Parathyroid adenoma (tissue), 2 donors: Measurements from ENCODE around the gene AUTS2.

Experiments used
- H2AFZ ChIP-seq: fragments of 300-600 bp; sonication (generic); one replicate; pipeline ENCODE4 v1.7.0; 2017; ENCODE audit warnings: antibody characterized with exemption, mild to moderate bottlenecking
- H3K27ac ChIP-seq: fragments of 300-600 bp; sonication (generic); one replicate; pipeline ENCODE4 v1.7.0; 2017
- H3K27me3 ChIP-seq: fragments of 300-600 bp; sonication (generic); one replicate; pipeline ENCODE4 v1.7.0; 2017; ENCODE audit warnings: low read length; ENCODE audit not compliant: control insufficient read depth, insufficient read depth
- H3K36me3 ChIP-seq: fragments of 300-600 bp; sonication (generic); one replicate; pipeline ENCODE4 v1.7.0; 2017; ENCODE audit warnings: low read length; ENCODE audit not compliant: control insufficient read depth, insufficient read depth
- H3K4me1 ChIP-seq: fragments of 300-600 bp; sonication (generic); one replicate; pipeline ENCODE4 v1.7.0; 2017; ENCODE audit warnings: control low read depth
- H3K4me2 ChIP-seq: fragments of 300-600 bp; sonication (generic); one replicate; pipeline ENCODE4 v1.7.0; 2017; ENCODE audit warnings: low read length
- H3K4me3 ChIP-seq: fragments of 300-600 bp; sonication (generic); one replicate; pipeline ENCODE4 v1.7.0; 2017; ENCODE audit warnings: low read depth, low read length
- H3K79me2 ChIP-seq: fragments of 300-600 bp; sonication (generic); one replicate; pipeline ENCODE4 v1.7.0; 2017; ENCODE audit warnings: control low read depth
- H3K9ac ChIP-seq: fragments of 300-600 bp; sonication (generic); one replicate; pipeline ENCODE4 v1.7.0; 2017; ENCODE audit warnings: mild to moderate bottlenecking
- H3K9me3 ChIP-seq: fragments of 300-600 bp; sonication (generic); one replicate; pipeline ENCODE4 v1.7.0; 2017; ENCODE audit warnings: low read length; ENCODE audit not compliant: control insufficient read depth
- CTCF ChIP-seq: fragments of 300-600 bp; sonication (generic); IDR thresholded peaks from one replicate; pipeline ENCODE4 v1.7.0; 2017; ENCODE audit warnings: antibody characterized with exemption, mild to moderate bottlenecking
- donor health status: primary hyperparathyroidism.

AUTS2 gene

GRCh38 chr7:70738151-70738885 lies 1140.0 kb downstream of the AUTS2 start:
- Histone ChIP-seq H2AFZ (no peak overlapping the region), H3K27me3 (no peaks in the 10 kb centered on the region), H3K79me2 (no peaks in the 10 kb centered on the region), H3K36me3 (no peaks in the 10 kb centered on the region), H3K4me2 (no peak overlapping the region), H3K27ac (no peak overlapping the region), H3K4me3 (no peak overlapping the region), H3K9ac (no peak overlapping the region), H3K4me1 (no peaks in the 10 kb centered on the region), H3K9me3 (no peaks in the 10 kb centered on the region)
- TF ChIP-seq CTCF = no peak

GRCh38 chr7:70739646-70740210 lies 1141.5 kb downstream of the AUTS2 start:
- Histone ChIP-seq H3K9ac (no peak overlapping the region), H3K9me3 (no peaks in the 10 kb centered on the region), H2AFZ (no peak overlapping the region), H3K27ac (no peak overlapping the region), H3K4me3 (no peak overlapping the region), H3K36me3 (no peaks in the 10 kb centered on the region), H3K4me1 (no peaks in the 10 kb centered on the region), H3K79me2 (no peaks in the 10 kb centered on the region), H3K4me2 (no peak overlapping the region), H3K27me3 (no peaks in the 10 kb centered on the region)
- no peak for TF ChIP-seq CTCF

GRCh38 chr7:70741666-70742065 lies 1143.4 kb downstream of the AUTS2 start:
- H3K27me3 ChIP-seq = no peaks in the 10 kb centered on the region
- H3K79me2 ChIP-seq = no peaks in the 10 kb centered on the region
- no peak overlapping the region for H2AFZ ChIP-seq
- no peak overlapping the region for H3K9ac ChIP-seq
- no peaks in the 10 kb centered on the region for H3K9me3 ChIP-seq
- no peak for TF ChIP-seq CTCF
- H3K4me2 ChIP-seq = no peak overlapping the region
- H3K27ac ChIP-seq = no peak overlapping the region
- H3K4me3 ChIP-seq = no peak overlapping the region
- H3K4me1 ChIP-seq = no peaks in the 10 kb centered on the region
- no peaks in the 10 kb centered on the region for H3K36me3 ChIP-seq

GRCh38 chr7:70743531-70744325 lies 1145.5 kb downstream of the AUTS2 start:
- H3K79me2 ChIP-seq = no peaks in the 10 kb centered on the region
- H3K36me3 ChIP-seq = no peaks in the 10 kb centered on the region
- H3K4me3 ChIP-seq = no peak overlapping the region
- H3K9ac ChIP-seq = no peak overlapping the region
- H3K27me3 ChIP-seq = no peaks in the 10 kb centered on the region
- no peak overlapping the region for H3K27ac ChIP-seq
- no peak for TF ChIP-seq CTCF
- H3K9me3 ChIP-seq = no peaks in the 10 kb centered on the region
- H3K4me1 ChIP-seq = no peaks in the 10 kb centered on the region
- no peak overlapping the region for H3K4me2 ChIP-seq
- H2AFZ ChIP-seq = no peak overlapping the region
